SK-N-SH (cell line): ENCODE results near the gene ERGIC1. TPM values are rescaled to one million over a fixed set of nuclear protein-coding genes. Genes with fewer than 3 reads are reported as not detected.

Experiments
- CTCF ChIA-PET: fragments of 300-600, 350-600 bp; formaldehyde crosslinking; extraction: SDS; loops from one replicate; lab custom pipeline; 2021; lab: Yijun Ruan, JAX
- POLR2A ChIA-PET: fragments of 350-600 bp; sonication (Branson Sonifier 250); formaldehyde crosslinking; extraction: SDS; loops from one replicate; lab custom pipeline; 2020; ENCODE audit warnings: antibody characterized with exemption, inconsistent platforms; lab: Yijun Ruan, JAX
- DNase-seq: peaks from one replicate; pipeline ENCODE4 v3.0.0; 2012
- H2AFZ ChIP-seq: fragments of 200-600 bp; sonication (generic); 2 replicates; pipeline ENCODE4 v1.8.1; 2016; ENCODE audit warnings: antibody characterized with exemption, mild to moderate bottlenecking, low read depth
- H3F3A ChIP-seq: fragments of 200-600 bp; sonication (generic); replicated peaks from 2 replicates; pipeline ENCODE3; 2016; ENCODE audit warnings: antibody characterized with exemption, mild to moderate bottlenecking; ENCODE audit not compliant: insufficient read depth
- H3K27ac ChIP-seq, 2 experiments: fragments of 200-500 bp in 1 of 2; fragments of 200-600 bp in 1 of 2; sonication (Bioruptor generic) in 1 of 2; sonication (generic), shearing (Covaris generic) in 1 of 2; 2 replicates each; pipeline versions ENCODE4 v1.5.1 to v1.6.1; 2014 to 2016; ENCODE audit warnings: low read depth in 2 of 2, inconsistent platforms in 1 of 2, low read length in 1 of 2, mild to moderate bottlenecking in 1 of 2, mixed read lengths in 1 of 2
- H3K27me3 ChIP-seq: fragments of 200-600 bp; sonication (generic), shearing (Covaris generic); 2 replicates; pipeline ENCODE4 v1.6.1; 2016; ENCODE audit warnings: mixed run types; ENCODE audit not compliant: insufficient read depth
- H3K36me3 ChIP-seq, 2 experiments: fragments of 200-500 bp in 1 of 2; fragments of 200-600 bp in 1 of 2; sonication (Bioruptor generic) in 1 of 2; sonication (generic) in 1 of 2; replicated peaks in 1 of 2; 2 replicates each; pipeline versions ENCODE3 to v1.5.1; 2014 to 2016; ENCODE audit warnings: low read length in 1 of 2, mild to moderate bottlenecking in 1 of 2; ENCODE audit not compliant: insufficient read depth in 2 of 2, control insufficient read depth in 1 of 2
- H3K4me1 ChIP-seq, 2 experiments: fragments of 200-500 bp in 1 of 2; fragments of 200-600 bp in 1 of 2; sonication (Bioruptor generic) in 1 of 2; sonication (generic), shearing (Covaris generic) in 1 of 2; 2 replicates each; pipeline versions ENCODE4 v1.5.1 to v1.6.1; 2014 to 2016; ENCODE audit warnings: low read depth in 1 of 2, low read length in 1 of 2, mixed run types in 1 of 2; ENCODE audit not compliant: insufficient read depth in 2 of 2, control insufficient read depth in 1 of 2
- H3K4me2 ChIP-seq: fragments of 200-600 bp; sonication (generic), shearing (Covaris generic); 2 replicates; pipeline ENCODE4 v1.6.1; 2017; ENCODE audit warnings: mixed run types
- H3K4me3 ChIP-seq, 2 experiments: fragments of 200-500 bp in 1 of 2; fragments of 200-600 bp in 1 of 2; sonication (Bioruptor generic) in 1 of 2; sonication (generic), shearing (Covaris generic) in 1 of 2; 2 replicates each; pipeline versions ENCODE4 v1.5.1 to v1.8.1; 2014 to 2016; ENCODE audit warnings: low read depth in 2 of 2, inconsistent platforms in 1 of 2, low read length in 1 of 2, mild to moderate bottlenecking in 1 of 2, mixed read lengths in 1 of 2, moderate library complexity in 1 of 2
- H3K79me2 ChIP-seq: fragments of 200-600 bp; sonication (generic); 2 replicates; pipeline ENCODE4 v1.8.1; 2017; ENCODE audit warnings: mild to moderate bottlenecking; ENCODE audit not compliant: insufficient read depth
- H3K9ac ChIP-seq: fragments of 200-600 bp; sonication (generic); 2 replicates; pipeline ENCODE4 v1.6.1; 2017; ENCODE audit warnings: mixed run types
- H3K9me2 ChIP-seq: fragments of 200-600 bp; sonication (generic); 2 replicates; pipeline ENCODE4 v1.6.1; 2017; ENCODE audit warnings: mixed run types
- H3K9me3 ChIP-seq: fragments of 200-600 bp; sonication (generic); 2 replicates; pipeline ENCODE4 v1.6.1; 2017; ENCODE audit warnings: mixed run types, mild to moderate bottlenecking, moderate library complexity
- H4K20me1 ChIP-seq: fragments of 200-600 bp; sonication (generic); 2 replicates; pipeline ENCODE4 v1.6.1; 2017; ENCODE audit warnings: mild to moderate bottlenecking, mixed run types; ENCODE audit not compliant: insufficient read depth
- CHD2 ChIP-seq: fragments of 150-350 bp; IDR thresholded peaks from 2 replicates; pipeline ENCODE4 v1.6.1; 2018; ENCODE audit warnings: low read length; ENCODE audit not compliant: partially characterized antibody
- ELF1 ChIP-seq: IDR thresholded peaks from 2 replicates; pipeline ENCODE4 v1.4.0; 2012
- EP300 ChIP-seq, 2 experiments: IDR thresholded peaks; 2 replicates each; pipeline versions ENCODE4 v1.4.0 to v1.6.1; 2012; ENCODE audit warnings: borderline replicate concordance in 1 of 2, low read depth in 1 of 2, low read length in 1 of 2
- FOSL2 ChIP-seq: IDR thresholded peaks from 2 replicates; pipeline ENCODE4 v1.4.0; 2012; ENCODE audit warnings: low read depth, mild to moderate bottlenecking, moderate library complexity, borderline replicate concordance
- NFIC ChIP-seq: IDR thresholded peaks from 2 replicates; pipeline ENCODE4 v1.4.0; 2012; ENCODE audit warnings: borderline replicate concordance
- WGBS: methylation state at CpG from one replicate; pipeline ENCODE4 v1.1.6; 2017; ENCODE audit warnings: low lambda C conversion rate; 5-methylcytosine and 5-hydroxymethylcytosine counted together
- polyA plus RNA-seq, 3 experiments: library from polyadenylated mRNA; depleted of rRNA; stranded (reverse); fragments of >200 nt; gene quantifications; 2 replicates each; pipeline ENCODE4 v1.2.3, GENCODE V29; 2012
- small RNA-seq, 7 experiments: library from RNA; depleted of rRNA; stranded (forward); fragments of <200 nt; gene quantifications; one replicate each; pipeline ENCODE3, GENCODE V24; 2012
- TF ChIP-seq, protein P1 (sequence below): IDR thresholded peaks from 2 replicates; pipeline ENCODE4; 2012
- TF ChIP-seq, protein P2 (sequence below): IDR thresholded peaks from 2 replicates; pipeline ENCODE4 v1.4.0; 2012; ENCODE audit warnings: low read depth, borderline replicate concordance
- TF ChIP-seq, protein P3 (sequence below): IDR thresholded peaks from 2 replicates; pipeline ENCODE4 v1.4.0; 2012; ENCODE audit warnings: low read depth

Gene ERGIC1
- polyA plus RNA-seq, 1 of the 3 experiments (the other 2 are of a cell fraction): 101 TPM

DNA sequence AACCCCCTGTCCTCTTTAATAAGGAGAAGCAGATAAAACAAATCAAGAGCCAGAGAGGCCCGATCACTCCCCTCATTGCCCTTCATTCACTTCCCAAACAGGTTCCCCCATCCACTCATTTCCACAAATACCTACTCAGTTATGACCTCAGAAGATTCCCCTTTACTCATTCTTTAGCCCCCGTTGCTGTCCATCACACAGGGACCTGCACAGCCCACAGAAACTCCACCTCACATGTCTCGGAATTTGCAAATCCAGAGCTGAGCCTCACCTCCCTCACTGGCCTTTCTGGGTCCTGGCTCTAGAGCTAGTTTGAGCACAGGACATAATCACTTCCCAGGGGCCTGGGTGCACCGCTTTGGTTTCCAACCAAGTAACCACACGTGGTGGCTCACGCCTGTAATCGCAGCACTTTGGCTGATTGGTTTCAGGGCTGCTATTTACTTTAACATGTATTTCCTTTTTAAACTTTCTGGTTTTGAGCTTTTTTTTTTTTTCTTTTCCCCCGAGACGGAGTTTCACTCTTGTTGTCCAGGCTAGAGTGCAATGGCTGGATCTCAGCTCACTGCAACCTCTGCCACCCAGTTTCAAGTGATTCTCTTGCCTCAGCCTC lies 167.3 kb downstream of the ERGIC1 start:
- Histone ChIP-seq H3K79me2 (peaks cover 100% of the 10 kb centered on the region), H3K4me3 (no peak overlapping the region), H2AFZ (no peak overlapping the region), H3K9me3 (no peaks in the 10 kb centered on the region), H3K27me3 (no peaks in the 10 kb centered on the region), H3F3A (peaks cover 5% of the 10 kb centered on the region), H3K4me1 (peaks cover 3 to 4% of the 10 kb centered on the region in 2 experiments; a peak in 1 of 4 replicates), H4K20me1 (peaks cover 51% of the 10 kb centered on the region), H3K4me2 (no peak overlapping the region), H3K27ac (no peak overlapping the region), H3K9me2 (no peaks in the 10 kb centered on the region), H3K36me3 (peaks cover 3 to 26% of the 10 kb centered on the region in 2 experiments), H3K9ac (no peak overlapping the region)
- ChIA-PET CTCF (no interaction called here), POLR2A (no interaction called here)
- DNase-seq: no peak
- TF ChIP-seq EP300 (IDR thresholded peaks at IDR 0.05; ENCODE audit: borderline replicate concordance in 1 of 2, low read depth in 1 of 2, low read length in 1 of 2): no peak
- no peak for TF ChIP-seq NFIC
- TF ChIP-seq, protein P1, sequence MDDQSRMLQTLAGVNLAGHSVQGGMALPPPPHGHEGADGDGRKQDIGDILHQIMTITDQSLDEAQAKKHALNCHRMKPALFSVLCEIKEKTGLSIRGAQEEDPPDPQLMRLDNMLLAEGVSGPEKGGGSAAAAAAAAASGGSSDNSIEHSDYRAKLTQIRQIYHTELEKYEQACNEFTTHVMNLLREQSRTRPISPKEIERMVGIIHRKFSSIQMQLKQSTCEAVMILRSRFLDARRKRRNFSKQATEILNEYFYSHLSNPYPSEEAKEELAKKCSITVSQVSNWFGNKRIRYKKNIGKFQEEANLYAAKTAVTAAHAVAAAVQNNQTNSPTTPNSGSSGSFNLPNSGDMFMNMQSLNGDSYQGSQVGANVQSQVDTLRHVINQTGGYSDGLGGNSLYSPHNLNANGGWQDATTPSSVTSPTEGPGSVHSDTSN: no peak
- no peak for TF ChIP-seq FOSL2
- TF ChIP-seq, protein P2, sequence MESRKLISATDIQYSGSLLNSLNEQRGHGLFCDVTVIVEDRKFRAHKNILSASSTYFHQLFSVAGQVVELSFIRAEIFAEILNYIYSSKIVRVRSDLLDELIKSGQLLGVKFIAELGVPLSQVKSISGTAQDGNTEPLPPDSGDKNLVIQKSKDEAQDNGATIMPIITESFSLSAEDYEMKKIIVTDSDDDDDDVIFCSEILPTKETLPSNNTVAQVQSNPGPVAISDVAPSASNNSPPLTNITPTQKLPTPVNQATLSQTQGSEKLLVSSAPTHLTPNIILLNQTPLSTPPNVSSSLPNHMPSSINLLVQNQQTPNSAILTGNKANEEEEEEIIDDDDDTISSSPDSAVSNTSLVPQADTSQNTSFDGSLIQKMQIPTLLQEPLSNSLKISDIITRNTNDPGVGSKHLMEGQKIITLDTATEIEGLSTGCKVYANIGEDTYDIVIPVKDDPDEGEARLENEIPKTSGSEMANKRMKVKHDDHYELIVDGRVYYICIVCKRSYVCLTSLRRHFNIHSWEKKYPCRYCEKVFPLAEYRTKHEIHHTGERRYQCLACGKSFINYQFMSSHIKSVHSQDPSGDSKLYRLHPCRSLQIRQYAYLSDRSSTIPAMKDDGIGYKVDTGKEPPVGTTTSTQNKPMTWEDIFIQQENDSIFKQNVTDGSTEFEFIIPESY: no peak
- no peak for TF ChIP-seq ELF1
- TF ChIP-seq, protein P3, sequence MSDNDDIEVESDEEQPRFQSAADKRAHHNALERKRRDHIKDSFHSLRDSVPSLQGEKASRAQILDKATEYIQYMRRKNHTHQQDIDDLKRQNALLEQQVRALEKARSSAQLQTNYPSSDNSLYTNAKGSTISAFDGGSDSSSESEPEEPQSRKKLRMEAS: no peak
- TF ChIP-seq CHD2: no peak
- WGBS: 96% methylated on average over 9 of the region's 9 CpGs

Small RNAs within 50 kb of the gene (small RNA-seq; reads per million reads assigned to genes)
- 0 reads per million in 7 experiments for gene AC022217.4

Other genes starting within 250 kb of the ERGIC1 start
- 2.2 and 2.8 TPM in 2 replicates for gene NEURL1B, start 193.0 kb upstream of the ERGIC1 start, polyA plus RNA-seq (2012; rRNA removed)
- gene DUSP1, start 63.1 kb upstream of the ERGIC1 start, polyA plus RNA-seq (2012; rRNA removed): 373 and 455 TPM in 2 replicates
- gene RPL26L1, start 125.2 kb downstream of the ERGIC1 start, polyA plus RNA-seq (2012; rRNA removed): 193 and 212 TPM in 2 replicates
- 215 and 243 TPM in 2 replicates for gene ATP6V0E1, start 149.5 kb downstream of the ERGIC1 start, polyA plus RNA-seq (2012; rRNA removed)
- 2.4 and 3.2 TPM in 2 replicates for gene CREBRF, start 222.1 kb downstream of the ERGIC1 start, polyA plus RNA-seq (2012; rRNA removed)